GM12878 (cell line): ENCODE measurements around the gene CLMP. TPM values are rescaled to one million over a fixed set of nuclear protein-coding genes. Genes with fewer than 3 reads are reported as not detected.

ENCODE experiments used
- CBX3 ChIP-seq: fragments of 200-600 bp; sonication (generic); IDR thresholded peaks from 2 replicates; pipeline ENCODE4 v1.6.1; 2016; ENCODE audit warnings: low read depth, borderline replicate concordance
- EP300 ChIP-seq, 2 experiments: fragments of 150-350 bp in 1 of 2; IDR thresholded peaks; 2 replicates each; pipeline ENCODE4 v1.6.1; 2011 to 2012; ENCODE audit warnings: low read depth in 2 of 2, low read length in 2 of 2, borderline replicate concordance in 1 of 2, improper control_type of control experiment in 1 of 2, inconsistent platforms in 1 of 2; ENCODE audit not compliant: control insufficient read depth in 1 of 2
- ESRRA ChIP-seq: IDR thresholded peaks from 2 replicates; pipeline ENCODE4 v1.6.1; 2012; ENCODE audit warnings: mild to moderate bottlenecking, low read length, improper control_type of control experiment
- GABPA ChIP-seq: IDR thresholded peaks from 2 replicates; pipeline ENCODE4 v1.6.1; 2014; ENCODE audit warnings: antibody characterized with exemption, low read depth, mild to moderate bottlenecking, inconsistent platforms
- IKZF2 ChIP-seq, 2 experiments: fragments of 450-650 bp; IDR thresholded peaks; 2 replicates each; pipeline ENCODE4 v1.6.1; 2017; ENCODE audit warnings: mild to moderate bottlenecking in 2 of 2, moderate library complexity in 2 of 2
- JUND ChIP-seq: IDR thresholded peaks from 2 replicates; pipeline ENCODE4 v1.6.1; 2012; ENCODE audit warnings: low read depth, mild to moderate bottlenecking, low read length, improper control_type of control experiment, moderate library complexity
- MEF2B ChIP-seq: fragments of 450-650 bp; IDR thresholded peaks from 2 replicates; pipeline ENCODE4 v1.6.1; 2018; ENCODE audit warnings: mild to moderate bottlenecking, moderate library complexity; ENCODE audit not compliant: partially characterized antibody, poor library complexity, severe bottlenecking
- NFYB ChIP-seq: IDR thresholded peaks from 2 replicates; pipeline ENCODE4 v1.6.1; 2011; ENCODE audit warnings: low read depth, mild to moderate bottlenecking, low read length, improper control_type of control experiment, moderate library complexity; ENCODE audit not compliant: insufficient read depth
- PAX5 ChIP-seq: IDR thresholded peaks from 2 replicates; pipeline ENCODE4 v1.6.1; 2011; ENCODE audit warnings: low read depth, low read length, borderline replicate concordance
- RAD21 ChIP-seq: IDR thresholded peaks from 2 replicates; pipeline ENCODE4 v1.6.1; 2011; ENCODE audit warnings: mild to moderate bottlenecking, low read depth, low read length, moderate library complexity; ENCODE audit not compliant: insufficient read depth
- RFX5 ChIP-seq: IDR thresholded peaks from 2 replicates; pipeline ENCODE4 v1.6.1; 2011; ENCODE audit warnings: low read depth, low read length, improper control_type of control experiment
- SMAD1 ChIP-seq: fragments of 450-650 bp; IDR thresholded peaks from 2 replicates; pipeline ENCODE4 v1.6.1; 2018; ENCODE audit warnings: mild to moderate bottlenecking, low read depth; ENCODE audit not compliant: partially characterized antibody
- STAT1 ChIP-seq: fragments of 450-650 bp; conservative IDR thresholded peaks from 2 replicates; pipeline ENCODE4 v1.6.1; 2014; ENCODE audit warnings: antibody characterized with exemption, mild to moderate bottlenecking
- TARDBP ChIP-seq: IDR thresholded peaks from 2 replicates; pipeline ENCODE4 v1.6.1; 2016; ENCODE audit warnings: borderline replicate concordance
- YBX1 ChIP-seq: fragments of 450-650 bp; IDR thresholded peaks from 2 replicates; pipeline ENCODE4 v1.6.1; 2016; ENCODE audit warnings: antibody characterized with exemption
- ZBTB40 ChIP-seq: fragments of 450-650 bp; IDR thresholded peaks from 2 replicates; pipeline ENCODE4 v1.6.1; 2016; ENCODE audit warnings: mild to moderate bottlenecking, moderate library complexity, borderline replicate concordance
- ZSCAN29 ChIP-seq: fragments of 450-650 bp; IDR thresholded peaks from 2 replicates; pipeline ENCODE4 v1.6.1; 2017; ENCODE audit warnings: mild to moderate bottlenecking, moderate library complexity
- polyA plus RNA-seq, 11 experiments: library from polyadenylated mRNA; depleted of rRNA in 4 of 11; unstranded in 6 of 11; stranded (reverse) in 5 of 11; fragments of >200 nt; fragmentation: Nextera tagmentation in 4 of 11; fragmentation: Illumina TruSeq in 1 of 11; extraction: Ambion mirVana in 4 of 11; extraction: Trizol in 1 of 11; gene quantifications; 1 replicate in 1 of 11; 2 replicates in 10 of 11; pipeline versions ENCODE4 v1.2.1 to v1.2.3, GENCODE V29; 2011 to 2016; ENCODE audit warnings: inconsistent platforms in 2 of 11, missing spikeins in 2 of 11, low read depth in 1 of 11
- total RNA-seq, 4 experiments: library from RNA; depleted of rRNA in 3 of 4; stranded (reverse); fragments of >200 nt in 3 of 4; fragmentation: Illumina TruSeq in 1 of 4; extraction: Trizol in 1 of 4; gene quantifications; 2 replicates each; pipeline versions ENCODE4 v1.2.1 to v1.2.3, GENCODE V29; 2013 to 2021
- TF ChIP-seq, protein P1 (sequence below): fragments of 450-650 bp; IDR thresholded peaks from 2 replicates; pipeline ENCODE4 v1.6.1; 2017; ENCODE audit warnings: low read depth, mild to moderate bottlenecking, moderate library complexity
- TF ChIP-seq, protein P2 (sequence below): IDR thresholded peaks from 2 replicates; pipeline ENCODE4 v1.6.1; 2012; ENCODE audit warnings: improper control_type of control experiment, low read depth, low read length; ENCODE audit not compliant: insufficient replicate concordance

Gene CLMP
- total and polyA plus RNA-seq, 10 of the 15 experiments (the other 5 are each of a cell fraction or from before 2014, with no cell fraction given) = 0.01 to 0.71 (median 0.20) TPM; not detected in 4

DNA sequence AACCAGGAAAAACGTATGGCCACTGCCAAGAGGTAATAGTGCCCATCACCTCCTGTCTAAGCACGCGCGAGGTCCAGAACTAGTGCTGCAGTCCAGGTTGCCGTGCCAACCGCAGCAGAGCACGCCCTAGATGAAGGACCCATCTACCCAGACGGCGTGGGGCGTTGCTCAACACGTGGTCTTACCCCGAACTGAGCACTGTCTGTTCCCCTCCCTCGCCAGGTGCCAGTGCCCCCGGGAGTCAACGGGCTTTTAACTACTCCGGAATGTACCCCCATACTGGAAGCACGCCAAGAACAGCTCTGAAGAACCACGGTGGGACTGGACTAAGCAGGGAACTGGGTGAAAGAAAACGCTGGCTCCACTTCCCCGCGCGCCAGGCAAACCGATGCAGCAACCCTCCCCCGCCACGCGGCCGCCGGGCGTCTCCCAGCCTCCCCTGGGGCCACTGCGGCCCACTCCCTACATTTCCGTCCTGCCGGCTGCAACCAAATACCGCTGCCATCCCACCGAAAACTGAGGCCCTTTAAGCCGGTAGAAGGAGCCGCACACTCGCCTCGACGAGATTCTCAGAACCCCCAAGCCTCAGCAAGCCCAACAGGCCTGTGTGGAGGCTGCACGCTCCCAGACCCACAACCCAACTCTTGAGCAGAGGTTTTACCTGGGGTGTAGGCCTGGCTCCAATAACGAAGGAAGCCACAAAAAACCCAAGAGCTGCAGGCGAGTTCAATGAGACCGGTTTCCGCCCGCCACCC is 133.5 kb downstream of the CLMP start, which contains the start of gene HSPA8 (continued):
- TF ChIP-seq, protein P1, sequence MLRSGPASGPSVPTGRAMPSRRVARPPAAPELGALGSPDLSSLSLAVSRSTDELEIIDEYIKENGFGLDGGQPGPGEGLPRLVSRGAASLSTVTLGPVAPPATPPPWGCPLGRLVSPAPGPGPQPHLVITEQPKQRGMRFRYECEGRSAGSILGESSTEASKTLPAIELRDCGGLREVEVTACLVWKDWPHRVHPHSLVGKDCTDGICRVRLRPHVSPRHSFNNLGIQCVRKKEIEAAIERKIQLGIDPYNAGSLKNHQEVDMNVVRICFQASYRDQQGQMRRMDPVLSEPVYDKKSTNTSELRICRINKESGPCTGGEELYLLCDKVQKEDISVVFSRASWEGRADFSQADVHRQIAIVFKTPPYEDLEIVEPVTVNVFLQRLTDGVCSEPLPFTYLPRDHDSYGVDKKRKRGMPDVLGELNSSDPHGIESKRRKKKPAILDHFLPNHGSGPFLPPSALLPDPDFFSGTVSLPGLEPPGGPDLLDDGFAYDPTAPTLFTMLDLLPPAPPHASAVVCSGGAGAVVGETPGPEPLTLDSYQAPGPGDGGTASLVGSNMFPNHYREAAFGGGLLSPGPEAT = 0 out of 2 replicates have a peak, but pooled peaks have one; percentile 4
- no peak for TF ChIP-seq ZSCAN29
- TF ChIP-seq TARDBP = no peak
- TF ChIP-seq, protein P2, sequence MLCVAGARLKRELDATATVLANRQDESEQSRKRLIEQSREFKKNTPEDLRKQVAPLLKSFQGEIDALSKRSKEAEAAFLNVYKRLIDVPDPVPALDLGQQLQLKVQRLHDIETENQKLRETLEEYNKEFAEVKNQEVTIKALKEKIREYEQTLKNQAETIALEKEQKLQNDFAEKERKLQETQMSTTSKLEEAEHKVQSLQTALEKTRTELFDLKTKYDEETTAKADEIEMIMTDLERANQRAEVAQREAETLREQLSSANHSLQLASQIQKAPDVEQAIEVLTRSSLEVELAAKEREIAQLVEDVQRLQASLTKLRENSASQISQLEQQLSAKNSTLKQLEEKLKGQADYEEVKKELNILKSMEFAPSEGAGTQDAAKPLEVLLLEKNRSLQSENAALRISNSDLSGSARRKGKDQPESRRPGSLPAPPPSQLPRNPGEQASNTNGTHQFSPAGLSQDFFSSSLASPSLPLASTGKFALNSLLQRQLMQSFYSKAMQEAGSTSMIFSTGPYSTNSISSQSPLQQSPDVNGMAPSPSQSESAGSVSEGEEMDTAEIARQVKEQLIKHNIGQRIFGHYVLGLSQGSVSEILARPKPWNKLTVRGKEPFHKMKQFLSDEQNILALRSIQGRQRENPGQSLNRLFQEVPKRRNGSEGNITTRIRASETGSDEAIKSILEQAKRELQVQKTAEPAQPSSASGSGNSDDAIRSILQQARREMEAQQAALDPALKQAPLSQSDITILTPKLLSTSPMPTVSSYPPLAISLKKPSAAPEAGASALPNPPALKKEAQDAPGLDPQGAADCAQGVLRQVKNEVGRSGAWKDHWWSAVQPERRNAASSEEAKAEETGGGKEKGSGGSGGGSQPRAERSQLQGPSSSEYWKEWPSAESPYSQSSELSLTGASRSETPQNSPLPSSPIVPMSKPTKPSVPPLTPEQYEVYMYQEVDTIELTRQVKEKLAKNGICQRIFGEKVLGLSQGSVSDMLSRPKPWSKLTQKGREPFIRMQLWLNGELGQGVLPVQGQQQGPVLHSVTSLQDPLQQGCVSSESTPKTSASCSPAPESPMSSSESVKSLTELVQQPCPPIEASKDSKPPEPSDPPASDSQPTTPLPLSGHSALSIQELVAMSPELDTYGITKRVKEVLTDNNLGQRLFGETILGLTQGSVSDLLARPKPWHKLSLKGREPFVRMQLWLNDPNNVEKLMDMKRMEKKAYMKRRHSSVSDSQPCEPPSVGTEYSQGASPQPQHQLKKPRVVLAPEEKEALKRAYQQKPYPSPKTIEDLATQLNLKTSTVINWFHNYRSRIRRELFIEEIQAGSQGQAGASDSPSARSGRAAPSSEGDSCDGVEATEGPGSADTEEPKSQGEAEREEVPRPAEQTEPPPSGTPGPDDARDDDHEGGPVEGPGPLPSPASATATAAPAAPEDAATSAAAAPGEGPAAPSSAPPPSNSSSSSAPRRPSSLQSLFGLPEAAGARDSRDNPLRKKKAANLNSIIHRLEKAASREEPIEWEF = no peak
- no peak for TF ChIP-seq YBX1
- peak; percentile 76 for TF ChIP-seq MEF2B
- no peak for TF ChIP-seq CBX3
- no peak for TF ChIP-seq ESRRA
- TF ChIP-seq RFX5 = no peak
- no peak; the same call in 1 of the 2 replicates for TF ChIP-seq STAT1
- TF ChIP-seq IKZF2 (IDR thresholded peaks at IDR 0.05) = peak in 1 of 2 experiments; percentile 5; a peak in 1 of 4 replicates
- TF ChIP-seq NFYB = no peak
- TF ChIP-seq JUND = no peak
- TF ChIP-seq ZBTB40 = no peak
- TF ChIP-seq RAD21 = no peak
- TF ChIP-seq GABPA = no peak
- peak; percentile 82 for TF ChIP-seq SMAD1
- TF ChIP-seq EP300 (IDR thresholded peaks at IDR 0.05; ENCODE audit: borderline replicate concordance in 1 of 2, control insufficient read depth in 1 of 2, low read depth in 2 of 2, low read length in 2 of 2) = no peak
- TF ChIP-seq PAX5 = peak; percentile 12; the same call in 1 of the 2 replicates
